Measurements from ENCODE around the gene SPDL1.

DNA sequence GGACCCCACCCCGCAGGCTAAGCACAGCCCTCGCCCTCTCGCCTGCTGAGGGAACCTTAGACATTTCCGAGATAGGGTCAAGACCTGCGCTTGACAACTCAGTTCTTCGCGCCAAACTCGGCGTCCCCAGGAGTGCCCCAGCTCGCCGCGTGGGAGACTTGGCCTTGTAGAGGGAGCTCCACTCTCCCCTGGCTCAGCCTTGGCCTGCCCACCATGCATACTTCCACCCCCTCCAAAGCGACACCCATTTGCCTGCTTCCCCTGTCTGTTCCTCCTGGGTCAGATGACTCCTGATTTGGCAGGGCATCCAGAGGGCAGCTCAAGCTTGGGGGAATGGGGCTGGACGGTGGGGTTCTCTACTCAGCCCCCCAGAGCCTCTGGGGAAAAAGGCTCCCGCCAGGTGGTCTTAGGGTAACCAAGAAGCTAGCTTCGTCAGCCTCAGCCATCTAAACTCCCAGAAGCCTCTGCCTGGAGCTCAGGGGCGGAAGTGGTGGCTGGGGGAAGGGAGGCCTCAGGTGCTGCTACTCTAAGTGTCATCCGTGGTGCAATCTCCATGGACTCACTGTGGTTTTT is 54.1 kb downstream of the SPDL1 start:
- TF ChIP-seq, protein P1, sequence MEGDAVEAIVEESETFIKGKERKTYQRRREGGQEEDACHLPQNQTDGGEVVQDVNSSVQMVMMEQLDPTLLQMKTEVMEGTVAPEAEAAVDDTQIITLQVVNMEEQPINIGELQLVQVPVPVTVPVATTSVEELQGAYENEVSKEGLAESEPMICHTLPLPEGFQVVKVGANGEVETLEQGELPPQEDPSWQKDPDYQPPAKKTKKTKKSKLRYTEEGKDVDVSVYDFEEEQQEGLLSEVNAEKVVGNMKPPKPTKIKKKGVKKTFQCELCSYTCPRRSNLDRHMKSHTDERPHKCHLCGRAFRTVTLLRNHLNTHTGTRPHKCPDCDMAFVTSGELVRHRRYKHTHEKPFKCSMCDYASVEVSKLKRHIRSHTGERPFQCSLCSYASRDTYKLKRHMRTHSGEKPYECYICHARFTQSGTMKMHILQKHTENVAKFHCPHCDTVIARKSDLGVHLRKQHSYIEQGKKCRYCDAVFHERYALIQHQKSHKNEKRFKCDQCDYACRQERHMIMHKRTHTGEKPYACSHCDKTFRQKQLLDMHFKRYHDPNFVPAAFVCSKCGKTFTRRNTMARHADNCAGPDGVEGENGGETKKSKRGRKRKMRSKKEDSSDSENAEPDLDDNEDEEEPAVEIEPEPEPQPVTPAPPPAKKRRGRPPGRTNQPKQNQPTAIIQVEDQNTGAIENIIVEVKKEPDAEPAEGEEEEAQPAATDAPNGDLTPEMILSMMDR (IDR thresholded peaks at IDR 0.05) = no peak
- TF ChIP-seq POLR2A (IDR thresholded peaks at IDR 0.05) = no peak

Data from Peyer's patch (tissue), 4 donors.